HL-60 (cell line): ENCODE measurements around the gene SMIM1.

Source experiments
- POLR2AphosphoS5 ChIP-seq: IDR thresholded peaks from 2 replicates; pipeline ENCODE4 v1.6.1; 2012; ENCODE audit warnings: low read depth
- SPI1 ChIP-seq: IDR thresholded peaks from 2 replicates; pipeline ENCODE4 v1.6.1; 2012; ENCODE audit warnings: low read depth, mild to moderate bottlenecking, borderline replicate concordance
- TF ChIP-seq, protein P1 (sequence below): IDR thresholded peaks from 2 replicates; pipeline ENCODE4 v1.6.1; 2012; ENCODE audit warnings: low read depth; ENCODE audit not compliant: insufficient replicate concordance
- TF ChIP-seq, protein P2 (sequence below): IDR thresholded peaks from one replicate; pipeline ENCODE4 v1.5.1; 2011; ENCODE audit warnings: low read length, control low read depth, inconsistent platforms; ENCODE audit not compliant: insufficient read depth

DNA sequence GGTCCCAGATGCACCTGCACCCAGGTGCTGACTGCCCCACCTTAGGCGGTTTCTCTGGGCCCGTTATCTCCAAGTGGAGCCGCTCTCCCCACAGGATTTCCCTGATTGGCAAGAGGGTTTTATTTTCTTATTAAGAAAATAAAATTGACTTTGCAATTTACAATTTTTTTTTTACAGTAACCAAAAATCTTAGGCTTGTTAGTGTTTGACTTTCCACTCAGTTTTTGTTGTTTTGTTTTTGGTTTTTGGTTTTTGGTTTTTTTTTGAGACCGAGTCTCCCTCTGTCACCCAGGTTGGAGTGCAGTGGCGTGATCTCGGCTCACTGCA lies 25.1 kb upstream of the SMIM1 start:
- TF ChIP-seq POLR2AphosphoS5 (no peak), SPI1 (no peak)
- TF ChIP-seq, protein P1, sequence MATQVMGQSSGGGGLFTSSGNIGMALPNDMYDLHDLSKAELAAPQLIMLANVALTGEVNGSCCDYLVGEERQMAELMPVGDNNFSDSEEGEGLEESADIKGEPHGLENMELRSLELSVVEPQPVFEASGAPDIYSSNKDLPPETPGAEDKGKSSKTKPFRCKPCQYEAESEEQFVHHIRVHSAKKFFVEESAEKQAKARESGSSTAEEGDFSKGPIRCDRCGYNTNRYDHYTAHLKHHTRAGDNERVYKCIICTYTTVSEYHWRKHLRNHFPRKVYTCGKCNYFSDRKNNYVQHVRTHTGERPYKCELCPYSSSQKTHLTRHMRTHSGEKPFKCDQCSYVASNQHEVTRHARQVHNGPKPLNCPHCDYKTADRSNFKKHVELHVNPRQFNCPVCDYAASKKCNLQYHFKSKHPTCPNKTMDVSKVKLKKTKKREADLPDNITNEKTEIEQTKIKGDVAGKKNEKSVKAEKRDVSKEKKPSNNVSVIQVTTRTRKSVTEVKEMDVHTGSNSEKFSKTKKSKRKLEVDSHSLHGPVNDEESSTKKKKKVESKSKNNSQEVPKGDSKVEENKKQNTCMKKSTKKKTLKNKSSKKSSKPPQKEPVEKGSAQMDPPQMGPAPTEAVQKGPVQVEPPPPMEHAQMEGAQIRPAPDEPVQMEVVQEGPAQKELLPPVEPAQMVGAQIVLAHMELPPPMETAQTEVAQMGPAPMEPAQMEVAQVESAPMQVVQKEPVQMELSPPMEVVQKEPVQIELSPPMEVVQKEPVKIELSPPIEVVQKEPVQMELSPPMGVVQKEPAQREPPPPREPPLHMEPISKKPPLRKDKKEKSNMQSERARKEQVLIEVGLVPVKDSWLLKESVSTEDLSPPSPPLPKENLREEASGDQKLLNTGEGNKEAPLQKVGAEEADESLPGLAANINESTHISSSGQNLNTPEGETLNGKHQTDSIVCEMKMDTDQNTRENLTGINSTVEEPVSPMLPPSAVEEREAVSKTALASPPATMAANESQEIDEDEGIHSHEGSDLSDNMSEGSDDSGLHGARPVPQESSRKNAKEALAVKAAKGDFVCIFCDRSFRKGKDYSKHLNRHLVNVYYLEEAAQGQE = no peak
- TF ChIP-seq, protein P2, sequence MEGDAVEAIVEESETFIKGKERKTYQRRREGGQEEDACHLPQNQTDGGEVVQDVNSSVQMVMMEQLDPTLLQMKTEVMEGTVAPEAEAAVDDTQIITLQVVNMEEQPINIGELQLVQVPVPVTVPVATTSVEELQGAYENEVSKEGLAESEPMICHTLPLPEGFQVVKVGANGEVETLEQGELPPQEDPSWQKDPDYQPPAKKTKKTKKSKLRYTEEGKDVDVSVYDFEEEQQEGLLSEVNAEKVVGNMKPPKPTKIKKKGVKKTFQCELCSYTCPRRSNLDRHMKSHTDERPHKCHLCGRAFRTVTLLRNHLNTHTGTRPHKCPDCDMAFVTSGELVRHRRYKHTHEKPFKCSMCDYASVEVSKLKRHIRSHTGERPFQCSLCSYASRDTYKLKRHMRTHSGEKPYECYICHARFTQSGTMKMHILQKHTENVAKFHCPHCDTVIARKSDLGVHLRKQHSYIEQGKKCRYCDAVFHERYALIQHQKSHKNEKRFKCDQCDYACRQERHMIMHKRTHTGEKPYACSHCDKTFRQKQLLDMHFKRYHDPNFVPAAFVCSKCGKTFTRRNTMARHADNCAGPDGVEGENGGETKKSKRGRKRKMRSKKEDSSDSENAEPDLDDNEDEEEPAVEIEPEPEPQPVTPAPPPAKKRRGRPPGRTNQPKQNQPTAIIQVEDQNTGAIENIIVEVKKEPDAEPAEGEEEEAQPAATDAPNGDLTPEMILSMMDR = no peak
